HG03039 (cell line): ENCODE data around the gene PDK1.
A peak's percentile ranks its signal among the peaks of the same experiment; 100 is the strongest.
"Not testable (repeated sequence)": the region's sequence is repeated elsewhere in the genome, so short reads cannot be mapped to it uniquely, and the experiment has no call there.

ENCODE experiments used
- ATAC-seq: cut with Tn5 transposase; IDR thresholded peaks from one replicate; pipeline ENCODE4 v1.9.1; 2021; ENCODE audit warnings: mild to moderate bottlenecking, moderate library complexity; ENCODE audit not compliant: unreplicated experiment

PDK1 gene

GRCh38 chr2:172555522-172556283 is at the start of gene PDK1:
PDK1 (plus strand) TSS chr2:172556090; CDS start chr2:172556151, 61 bp downstream.
- ATAC-seq: peak; percentile 85

- ATAC-seq: no peak
Measured at GRCh38 chr2:172507199-172507598, 48.7 kb upstream of the PDK1 start.

GRCh38 chr2:172510088-172510487 is 45.8 kb upstream of the PDK1 start:
- no peak for ATAC-seq

GRCh38 chr2:172510548-172510947 is 45.3 kb upstream of the PDK1 start:
- ATAC-seq: no peak

- ATAC-seq: no peak
Measured at GRCh38 chr2:172512810-172513523, 42.9 kb upstream of the PDK1 start.

- no peak for ATAC-seq
Measured at GRCh38 chr2:172513524-172513900, 42.4 kb upstream of the PDK1 start.

- no peak for ATAC-seq
Measured at GRCh38 chr2:172513935-172514586, 41.8 kb upstream of the PDK1 start.

- no peak for ATAC-seq
Measured at GRCh38 chr2:172516299-172516698, 39.6 kb upstream of the PDK1 start.

GRCh38 chr2:172518995-172519394 is 36.9 kb upstream of the PDK1 start:
- no peak for ATAC-seq

GRCh38 chr2:172525601-172526000 is 30.3 kb upstream of the PDK1 start:
- no peak for ATAC-seq

GRCh38 chr2:172531309-172531708 is 24.6 kb upstream of the PDK1 start:
- ATAC-seq: no peak

GRCh38 chr2:172532461-172532860 is 23.4 kb upstream of the PDK1 start:
- not testable (repeated sequence) for ATAC-seq

GRCh38 chr2:172533687-172534086 is 22.2 kb upstream of the PDK1 start:
- ATAC-seq: no peak

- ATAC-seq: no peak
Measured at GRCh38 chr2:172535119-172535518, 20.8 kb upstream of the PDK1 start.

- not testable (repeated sequence) for ATAC-seq
Measured at GRCh38 chr2:172537851-172538250, 18.0 kb upstream of the PDK1 start.

GRCh38 chr2:172539767-172540166 is 16.1 kb upstream of the PDK1 start:
- ATAC-seq: no peak

- no peak for ATAC-seq
Measured at GRCh38 chr2:172540421-172540820, 15.5 kb upstream of the PDK1 start.

- ATAC-seq: no peak
Measured at GRCh38 chr2:172545408-172546075, 10.3 kb upstream of the PDK1 start.

- no peak for ATAC-seq
Measured at GRCh38 chr2:172549131-172549530, 6.8 kb upstream of the PDK1 start.

- not testable (repeated sequence) for ATAC-seq
Measured at GRCh38 chr2:172549802-172550201, 6.1 kb upstream of the PDK1 start.

GRCh38 chr2:172550419-172550818 is 5.5 kb upstream of the PDK1 start:
- no peak for ATAC-seq
